ENCODE measurements around the gene PDP2. TPM values are rescaled to one million over a fixed set of nuclear protein-coding genes. Genes with fewer than 3 reads are reported as not detected.

Gene PDP2
- total and polyA plus RNA-seq, 2 of the 4 experiments (the other 2 are of a cell fraction): 5.3 to 16.8 TPM

DNA sequence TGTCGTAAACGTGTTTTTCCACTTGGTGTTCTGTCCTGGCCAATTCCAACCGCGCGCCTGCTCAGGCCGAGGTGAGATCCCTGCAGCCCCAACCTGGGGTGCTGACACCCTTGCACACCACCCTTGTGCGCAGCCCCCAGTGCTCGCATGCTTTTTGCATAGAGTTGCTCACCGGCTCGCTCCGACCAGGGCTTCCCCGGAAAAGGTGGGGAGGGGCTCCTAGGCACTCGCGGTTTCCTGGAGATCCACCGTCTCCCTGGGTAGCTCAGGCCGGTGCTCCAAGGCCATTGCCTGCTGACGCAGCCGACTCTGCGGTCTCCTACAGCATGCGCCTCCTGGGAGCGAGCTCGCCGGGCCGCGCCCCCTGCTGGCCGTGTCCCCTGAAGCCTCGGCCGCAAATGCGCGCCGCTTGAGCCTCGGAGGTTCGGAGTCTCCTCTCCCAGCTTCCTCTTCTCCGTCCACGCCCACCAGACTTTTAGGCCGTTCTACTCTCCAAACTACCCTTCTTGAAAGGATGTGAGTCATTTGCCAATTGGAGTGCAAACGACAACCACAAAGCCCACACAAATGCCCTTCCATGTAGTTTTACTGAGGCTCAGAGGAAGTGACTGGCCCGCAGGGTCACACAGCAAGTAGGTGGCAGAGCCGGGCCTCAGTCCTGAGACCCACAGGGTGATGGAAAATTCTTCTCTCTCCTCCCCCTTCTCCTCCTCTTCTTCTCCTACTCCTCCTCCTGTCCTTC, 7.2 kb upstream of the PDP2 start:
- peak; percentile 69 for TF ChIP-seq RCOR1 (IDR thresholded peaks at IDR 0.05; ENCODE audit: insufficient replicate concordance, low read length)
- peak; percentile 82 for TF ChIP-seq MXI1 (IDR thresholded peaks at IDR 0.05; ENCODE audit: borderline replicate concordance, low read depth, low read length)
- peak; percentile 1; the same call in 1 of the 2 replicates for TF ChIP-seq MAFK (IDR thresholded peaks at IDR 0.05; ENCODE audit: low read depth, low read length)
- TF ChIP-seq, protein P1, sequence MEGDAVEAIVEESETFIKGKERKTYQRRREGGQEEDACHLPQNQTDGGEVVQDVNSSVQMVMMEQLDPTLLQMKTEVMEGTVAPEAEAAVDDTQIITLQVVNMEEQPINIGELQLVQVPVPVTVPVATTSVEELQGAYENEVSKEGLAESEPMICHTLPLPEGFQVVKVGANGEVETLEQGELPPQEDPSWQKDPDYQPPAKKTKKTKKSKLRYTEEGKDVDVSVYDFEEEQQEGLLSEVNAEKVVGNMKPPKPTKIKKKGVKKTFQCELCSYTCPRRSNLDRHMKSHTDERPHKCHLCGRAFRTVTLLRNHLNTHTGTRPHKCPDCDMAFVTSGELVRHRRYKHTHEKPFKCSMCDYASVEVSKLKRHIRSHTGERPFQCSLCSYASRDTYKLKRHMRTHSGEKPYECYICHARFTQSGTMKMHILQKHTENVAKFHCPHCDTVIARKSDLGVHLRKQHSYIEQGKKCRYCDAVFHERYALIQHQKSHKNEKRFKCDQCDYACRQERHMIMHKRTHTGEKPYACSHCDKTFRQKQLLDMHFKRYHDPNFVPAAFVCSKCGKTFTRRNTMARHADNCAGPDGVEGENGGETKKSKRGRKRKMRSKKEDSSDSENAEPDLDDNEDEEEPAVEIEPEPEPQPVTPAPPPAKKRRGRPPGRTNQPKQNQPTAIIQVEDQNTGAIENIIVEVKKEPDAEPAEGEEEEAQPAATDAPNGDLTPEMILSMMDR (conservative IDR thresholded peaks at IDR 0.05; ENCODE audit: low read depth, low read length): peak; percentile 98
- peak; percentile 69 for TF ChIP-seq RAD21 (IDR thresholded peaks at IDR 0.05; ENCODE audit: low read length)
- peak; percentile 72 for TF ChIP-seq FOS (IDR thresholded peaks at IDR 0.05; ENCODE audit: low read depth, low read length)
- peak; percentile 24; the same call in 1 of the 2 replicates for TF ChIP-seq BHLHE40 (IDR thresholded peaks at IDR 0.05; ENCODE audit: low read depth, low read length)
- no peak; the same call in 1 of the 2 replicates for TF ChIP-seq MAZ (IDR thresholded peaks at IDR 0.05; ENCODE audit: borderline replicate concordance, low read depth, low read length)
- no peak for TF ChIP-seq CEBPB (IDR thresholded peaks at IDR 0.05; ENCODE audit: low read depth, low read length)
- TF ChIP-seq, protein P2, sequence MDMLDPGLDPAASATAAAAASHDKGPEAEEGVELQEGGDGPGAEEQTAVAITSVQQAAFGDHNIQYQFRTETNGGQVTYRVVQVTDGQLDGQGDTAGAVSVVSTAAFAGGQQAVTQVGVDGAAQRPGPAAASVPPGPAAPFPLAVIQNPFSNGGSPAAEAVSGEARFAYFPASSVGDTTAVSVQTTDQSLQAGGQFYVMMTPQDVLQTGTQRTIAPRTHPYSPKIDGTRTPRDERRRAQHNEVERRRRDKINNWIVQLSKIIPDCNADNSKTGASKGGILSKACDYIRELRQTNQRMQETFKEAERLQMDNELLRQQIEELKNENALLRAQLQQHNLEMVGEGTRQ (IDR thresholded peaks at IDR 0.05; ENCODE audit: low read depth, low read length): 0 out of 2 replicates have a peak, but pooled peaks have one; percentile 27
- TF ChIP-seq SMC3 (IDR thresholded peaks at IDR 0.05; ENCODE audit: low read depth, low read length): peak; percentile 74
- no peak for TF ChIP-seq CHD1 (IDR thresholded peaks at IDR 0.05; ENCODE audit: low read depth, low read length)
- TF ChIP-seq NFE2L2 (IDR thresholded peaks at IDR 0.05; ENCODE audit: low read depth, low read length): no peak
- Histone ChIP-seq H3K9me1 (ENCODE audit: insufficient read depth, low read length) (peaks cover 10% of the 10 kb centered on the region), H3K4ac (ENCODE audit: low read depth, low read length) (peak overlapping the region; percentile 66), H3K4me1 (ENCODE audit: control insufficient read depth, insufficient read depth, low read length) (peaks cover 12% of the 10 kb centered on the region), H3K56ac (ENCODE audit: extremely low read depth, insufficient read depth, low read length) (peak overlapping the region; percentile 32; the same call in 1 of the 2 replicates), H2BK120ac (ENCODE audit: low read depth, low read length) (peak overlapping the region; percentile 67), H2BK20ac (ENCODE audit: low read depth, low read length) (0 out of 2 replicates have a peak overlapping the region, but pooled peaks have one; percentile 2), H2BK15ac (ENCODE audit: low read depth, low read length) (peak overlapping the region; percentile 32; the same call in 1 of the 3 replicates), H3K9ac (ENCODE audit: low read depth, low read length) (peak overlapping the region; percentile 14; the same call in 1 of the 2 replicates), H4K5ac (ENCODE audit: low read depth, low read length) (peak overlapping the region; percentile 26), H3K79me1 (ENCODE audit: low read depth in 1 of 2, low read length in 2 of 2) (no peaks in the 10 kb centered on the region), H3K27ac (ENCODE audit: insufficient read depth, low read length) (peak overlapping the region; percentile 52), H3K9me3 (ENCODE audit: control insufficient read depth, insufficient read depth, low read length) (no peaks in the 10 kb centered on the region), H3K27me3 (ENCODE audit: control insufficient read depth, insufficient read depth, low read length) (no peaks in the 10 kb centered on the region), H2AK9ac (replicated peaks; ENCODE audit: low read depth, low read length, poor library complexity) (peak overlapping the region; percentile 74), H2AK5ac (ENCODE audit: low read depth, low read length) (peak overlapping the region; percentile 57), H4K8ac (ENCODE audit: low read depth in 2 of 2, low read length in 2 of 2) (peak overlapping the region; percentile 48 to 86), H2BK5ac (ENCODE audit: low read depth, low read length, poor library complexity, severe bottlenecking) (peak overlapping the region; percentile 67), H4K20me1 (ENCODE audit: insufficient read depth, low read length) (peaks cover 3% of the 10 kb centered on the region; the same call in 1 of the 2 replicates), H3K4me2 (ENCODE audit: low read depth, low read length) (peak overlapping the region; percentile 63), H3K4me3 (ENCODE audit: insufficient read depth, low read depth, low read length) (peak overlapping the region; percentile 18), H2AFZ (replicated peaks; ENCODE audit: low read length, poor library complexity) (peak overlapping the region; percentile 97), H4K91ac (ENCODE audit: insufficient read depth, low read depth, low read length) (peak overlapping the region; percentile 56), H3K36me3 (ENCODE audit: control insufficient read depth, insufficient read depth, low read length) (no peaks in the 10 kb centered on the region), H3K23ac (ENCODE audit: low read depth, low read length) (peak overlapping the region; percentile 25; the same call in 1 of the 2 replicates), H3K14ac (replicated peaks; ENCODE audit: low read depth, low read length) (peak overlapping the region; percentile 56; the same call in 1 of the 2 replicates), H3K18ac (ENCODE audit: low read depth, low read length) (peak overlapping the region; percentile 10)
- no TSS peak for BruUV-seq (replicated peaks)
- in situ Hi-C loops (cut with MboI; ENCODE audit: low sequenced_read_pairs): no loop called here
- POLR2A ChIA-PET (ENCODE audit: unreplicated experiment): interaction anchor here (0.5 to 0.7 kb wide), 7 partner anchors 10 to 264 kb away, joined by 3 to 6 read pairs (median 3); partner anchors contain the start of gene NAE1
- dilution Hi-C loops (cut with HindIII; ENCODE audit: low sequenced_read_pairs, unreplicated experiment): no loop called here
- CTCF ChIA-PET: interaction anchor here (0.6 to 1.5 kb wide), 10 partner anchors 10 to 271 kb away, joined by 3 to 9 read pairs (median 4); partner anchors contain the start of gene NAE1
- WGBS, 2 experiments (ENCODE audit: extremely low coverage in 2 of 2, insufficient read length in 1 of 2): 8% methylated on average over 23 of the region's 39 CpGs; no CpG with 5 or more reads in 1 of the 2 experiments
- ATAC-seq (ENCODE audit: low read depth): peak; percentile 91
- DNase-seq: peak; percentile 100
- intact Hi-C loops (cut with micrococcal nuclease): loop anchor here (1.0 to 5.0 kb wide), 3 partner anchors 43 to 264 kb away; partner anchors contain the start of gene NAE1
